NCI-H2171 treated with DMSO at 0.1 percent for 48 hours (cell line): ENCODE data around the gene QPRT.
"Not testable (repeated sequence)": the region's sequence is repeated elsewhere in the genome, so short reads cannot be mapped to it uniquely, and the experiment has no call there.

Experiments
- DNase-seq: peaks from one replicate; lab custom pipeline; 2025; lab: John Stamatoyannopoulos, UW

QPRT gene

DNA sequence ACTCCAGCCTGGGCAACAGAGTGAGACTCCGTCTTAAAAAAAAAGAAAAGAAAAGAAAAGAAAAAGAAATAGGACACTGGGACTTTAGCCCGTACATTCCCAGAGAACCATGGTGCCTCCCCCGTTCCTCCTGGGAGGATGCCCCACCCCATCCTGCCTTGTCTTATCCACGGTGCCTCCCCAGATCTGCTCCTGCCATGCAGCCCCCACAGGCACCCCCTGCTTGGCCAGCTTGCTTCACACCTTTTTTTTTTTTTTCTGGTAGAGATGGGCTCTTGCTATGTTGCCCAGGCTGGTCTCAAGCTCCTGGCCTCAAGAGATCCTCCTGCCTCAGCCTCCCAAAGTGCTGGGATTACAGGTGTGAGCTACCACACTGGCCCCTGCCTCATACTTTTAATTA, 67.5 kb downstream of the QPRT start:
- DNase-seq: not testable (repeated sequence)
